ENCODE data around the gene TXNDC9.
"Not testable (repeated sequence)": the region's sequence is repeated elsewhere in the genome, so short reads cannot be mapped to it uniquely, and the experiment has no call there.

- not testable (repeated sequence) for TF ChIP-seq CTCF (IDR thresholded peaks at IDR 0.05); POLR2A (IDR thresholded peaks at IDR 0.05; ENCODE audit: low read depth); POLR2AphosphoS5 (IDR thresholded peaks at IDR 0.05); EP300 (IDR thresholded peaks at IDR 0.05)
Measured at GRCh38 chr2:99354825-99355224, 18.7 kb upstream of the TXNDC9 start.
